ENCODE results near the gene CYP27B1. TPM values are rescaled to one million over a fixed set of nuclear protein-coding genes. Genes with fewer than 3 reads are reported as not detected.
A peak's percentile ranks its signal among the peaks of the same experiment; 100 is the strongest.

Gene CYP27B1
- total RNA-seq, 1 experiment from 2014 or later = 3.9 TPM

GRCh38 chr12:57755454-57756372 is 11.2 kb downstream of the CYP27B1 start:
- in situ Hi-C loops (cut with HindIII; ENCODE audit: low sequenced_read_pairs) = no loop called here
- DNase-seq (ENCODE audit: low spot score) = peak; percentile 28

- in situ Hi-C loops (cut with HindIII; ENCODE audit: low sequenced_read_pairs) = no loop called here
- no peak for DNase-seq (ENCODE audit: low spot score)
Measured at GRCh38 chr12:57755194-57755453, 11.8 kb downstream of the CYP27B1 start.

- DNase-seq (ENCODE audit: low spot score) = peak; percentile 85
- in situ Hi-C loops (cut with HindIII; ENCODE audit: low sequenced_read_pairs) = no loop called here
Measured at GRCh38 chr12:57754411-57755193, 12.3 kb downstream of the CYP27B1 start, which contains the start of gene MARCHF9. Gene MARCHF9 (plus strand): TSS chr12:57755103. CDS start chr12:57755529, 426 bp downstream.

GRCh38 chr12:57753756-57754337 is 13.0 kb downstream of the CYP27B1 start:
- in situ Hi-C loops (cut with HindIII; ENCODE audit: low sequenced_read_pairs) = no loop called here
- DNase-seq (ENCODE audit: low spot score) = peak; percentile 2

GRCh38 chr12:57752668-57753000 is 14.2 kb downstream of the CYP27B1 start:
- DNase-seq (ENCODE audit: low spot score) = no peak
- in situ Hi-C loops (cut with HindIII; ENCODE audit: low sequenced_read_pairs) = no loop called here

- in situ Hi-C loops (cut with HindIII; ENCODE audit: low sequenced_read_pairs) = no loop called here
- DNase-seq (ENCODE audit: low spot score) = peak; percentile 100
Measured at GRCh38 chr12:57751788-57752667, 14.8 kb downstream of the CYP27B1 start, which contains the start of gene CDK4. Gene CDK4 (minus strand): TSS chr12:57752310. CDS start chr12:57751717, 593 bp downstream.

GRCh38 chr12:57751432-57751787 is 15.5 kb downstream of the CYP27B1 start:
- in situ Hi-C loops (cut with HindIII; ENCODE audit: low sequenced_read_pairs) = no loop called here

GRCh38 chr12:57750561-57751431 is 16.1 kb downstream of the CYP27B1 start:
- in situ Hi-C loops (cut with HindIII; ENCODE audit: low sequenced_read_pairs) = no loop called here

More at GRCh38 chr12:57751432-57751787, 15.5 kb downstream of the CYP27B1 start:
- no peak for DNase-seq (ENCODE audit: low spot score)

GRCh38 chr12:57749061-57749460 is 17.8 kb downstream of the CYP27B1 start:
- DNase-seq (ENCODE audit: low spot score) = no peak
- in situ Hi-C loops (cut with HindIII; ENCODE audit: low sequenced_read_pairs) = no loop called here

More at GRCh38 chr12:57750561-57751431, 16.1 kb downstream of the CYP27B1 start:
- DNase-seq (ENCODE audit: low spot score) = peak; percentile 5

GRCh38 chr12:57746025-57746424 is 20.9 kb downstream of the CYP27B1 start:
- in situ Hi-C loops (cut with HindIII; ENCODE audit: low sequenced_read_pairs) = no loop called here
- peak; percentile 3 for DNase-seq (ENCODE audit: low spot score)

GRCh38 chr12:57745485-57745881 is 21.4 kb downstream of the CYP27B1 start:
- DNase-seq (ENCODE audit: low spot score) = peak; percentile 34
- in situ Hi-C loops (cut with HindIII; ENCODE audit: low sequenced_read_pairs) = no loop called here

- peak; percentile 100 for DNase-seq (ENCODE audit: low spot score)
- in situ Hi-C loops (cut with HindIII; ENCODE audit: low sequenced_read_pairs) = no loop called here
Measured at GRCh38 chr12:57744777-57745484, 21.9 kb downstream of the CYP27B1 start, which contains the start of gene TSPAN31. Gene TSPAN31 (plus strand): TSS chr12:57745039. CDS start chr12:57745155, 116 bp downstream.

GRCh38 chr12:57744194-57744776 is 22.6 kb downstream of the CYP27B1 start:
- DNase-seq (ENCODE audit: low spot score) = no peak
- in situ Hi-C loops (cut with HindIII; ENCODE audit: low sequenced_read_pairs) = no loop called here

- in situ Hi-C loops (cut with HindIII; ENCODE audit: low sequenced_read_pairs) = no loop called here
- DNase-seq (ENCODE audit: low spot score) = no peak
Measured at GRCh38 chr12:57743769-57744168, 23.1 kb downstream of the CYP27B1 start.

- in situ Hi-C loops (cut with HindIII; ENCODE audit: low sequenced_read_pairs) = no loop called here
- peak; percentile 3 for DNase-seq (ENCODE audit: low spot score)
Measured at GRCh38 chr12:57741844-57742738, 24.8 kb downstream of the CYP27B1 start.

GRCh38 chr12:57741413-57741789 is 25.5 kb downstream of the CYP27B1 start:
- in situ Hi-C loops (cut with HindIII; ENCODE audit: low sequenced_read_pairs) = no loop called here

More at GRCh38 chr12:57741413-57741789, 25.5 kb downstream of the CYP27B1 start:
- DNase-seq (ENCODE audit: low spot score) = no peak

Measured in G401 (cell line).